GM18505 (cell line): ENCODE measurements around the gene SAMD4A.

ENCODE experiments used
- ATAC-seq: cut with Tn5 transposase; IDR thresholded peaks from one replicate; pipeline ENCODE4 v1.9.1; 2021; ENCODE audit not compliant: unreplicated experiment
- POLR2A ChIP-seq: IDR thresholded peaks from 4 replicates; pipeline ENCODE4 v1.6.1; 2011; ENCODE audit warnings: borderline replicate concordance; ENCODE audit not compliant: insufficient read depth, insufficient read length; ENCODE audit errors: extremely low read depth

Gene SAMD4A, protein sequence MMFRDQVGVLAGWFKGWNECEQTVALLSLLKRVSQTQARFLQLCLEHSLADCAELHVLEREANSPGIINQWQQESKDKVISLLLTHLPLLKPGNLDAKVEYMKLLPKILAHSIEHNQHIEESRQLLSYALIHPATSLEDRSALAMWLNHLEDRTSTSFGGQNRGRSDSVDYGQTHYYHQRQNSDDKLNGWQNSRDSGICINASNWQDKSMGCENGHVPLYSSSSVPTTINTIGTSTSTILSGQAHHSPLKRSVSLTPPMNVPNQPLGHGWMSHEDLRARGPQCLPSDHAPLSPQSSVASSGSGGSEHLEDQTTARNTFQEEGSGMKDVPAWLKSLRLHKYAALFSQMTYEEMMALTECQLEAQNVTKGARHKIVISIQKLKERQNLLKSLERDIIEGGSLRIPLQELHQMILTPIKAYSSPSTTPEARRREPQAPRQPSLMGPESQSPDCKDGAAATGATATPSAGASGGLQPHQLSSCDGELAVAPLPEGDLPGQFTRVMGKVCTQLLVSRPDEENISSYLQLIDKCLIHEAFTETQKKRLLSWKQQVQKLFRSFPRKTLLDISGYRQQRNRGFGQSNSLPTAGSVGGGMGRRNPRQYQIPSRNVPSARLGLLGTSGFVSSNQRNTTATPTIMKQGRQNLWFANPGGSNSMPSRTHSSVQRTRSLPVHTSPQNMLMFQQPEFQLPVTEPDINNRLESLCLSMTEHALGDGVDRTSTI

DNA sequence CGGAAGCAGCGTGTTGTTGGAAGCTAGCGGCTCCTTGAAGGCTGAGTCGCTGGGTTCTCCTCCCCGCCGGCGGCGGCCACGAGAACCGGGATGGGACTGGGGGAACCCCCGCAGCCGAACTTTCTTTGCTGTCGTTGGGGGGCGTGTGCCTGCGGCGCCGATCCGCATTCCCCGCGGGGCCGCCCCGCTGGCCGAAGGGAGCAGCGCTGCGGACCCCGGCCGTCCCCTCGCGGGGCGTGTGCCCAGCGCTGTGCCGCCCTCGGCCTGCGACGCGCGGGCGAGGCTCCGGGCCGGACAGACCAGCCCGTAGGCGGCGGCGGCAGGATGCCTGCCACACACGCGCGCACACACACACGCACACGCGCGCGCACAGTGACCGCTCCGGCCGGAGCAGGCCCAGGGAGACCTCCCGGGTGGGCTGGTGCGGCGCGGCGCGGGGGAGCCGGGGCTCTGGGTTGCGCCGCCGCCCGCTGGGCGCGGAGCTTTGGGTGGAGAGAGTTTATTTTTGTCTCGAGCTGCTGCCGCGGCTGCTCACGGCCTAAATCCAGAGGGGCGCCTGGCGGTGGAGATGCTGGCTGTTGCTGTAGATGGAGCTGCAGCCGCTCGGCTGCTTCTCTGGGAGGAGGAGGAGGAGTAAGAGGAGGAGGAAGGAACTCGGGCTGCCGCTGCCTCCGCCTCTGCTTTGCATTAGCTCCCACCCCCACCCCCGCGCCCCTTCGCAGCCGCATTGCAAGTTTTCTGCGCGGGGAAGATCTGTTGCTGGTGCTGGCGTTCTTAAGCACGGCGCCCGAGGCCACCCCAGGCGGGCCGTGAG is at the start of gene SAMD4A:
Gene SAMD4A, plus strand, starts transcription at position 719 of the 814 bp plus-strand sequence. CDS start 789 bp downstream, outside the sequence.
- peak; percentile 30 for ATAC-seq
- TF ChIP-seq POLR2A: peak; percentile 53

GRCh38 chr14:54524410-54524809 is 42.5 kb upstream of the SAMD4A start:
- TF ChIP-seq POLR2A: no peak
- ATAC-seq: no peak

GRCh38 chr14:54528973-54529372 is 38.0 kb upstream of the SAMD4A start:
- ATAC-seq: no peak
- TF ChIP-seq POLR2A: no peak

GRCh38 chr14:54529811-54530210 is 37.1 kb upstream of the SAMD4A start:
- ATAC-seq: no peak
- TF ChIP-seq POLR2A: no peak

- ATAC-seq: peak; percentile 94
- peak; percentile 32 for TF ChIP-seq POLR2A
Measured at GRCh38 chr14:54532111-54533012, 34.6 kb upstream of the SAMD4A start.

GRCh38 chr14:54533100-54533499 is 33.8 kb upstream of the SAMD4A start:
- no peak for TF ChIP-seq POLR2A
- peak; percentile 11 for ATAC-seq

DNA sequence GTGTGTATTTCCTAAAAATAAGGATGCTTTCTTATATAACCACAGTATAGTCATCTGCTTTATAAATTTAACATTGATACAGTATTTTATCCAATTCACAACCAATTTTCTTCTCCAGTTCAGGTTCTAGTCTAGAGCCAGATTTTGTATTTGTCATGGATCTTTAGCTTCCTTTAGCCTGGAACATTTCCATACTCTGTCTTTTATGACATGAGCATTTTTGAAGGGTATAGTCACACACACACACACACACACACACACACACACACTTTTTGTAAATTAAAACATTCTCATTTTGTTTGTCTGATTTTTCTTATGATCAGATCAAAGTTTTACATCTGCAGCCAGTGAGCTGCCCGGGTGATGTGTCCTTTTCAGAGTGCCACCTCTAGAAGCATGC is 31.8 kb upstream of the SAMD4A start:
- ATAC-seq: no peak
- TF ChIP-seq POLR2A: no peak

GRCh38 chr14:54535646-54536045 is 31.3 kb upstream of the SAMD4A start:
- TF ChIP-seq POLR2A: no peak
- no peak for ATAC-seq

- no peak for TF ChIP-seq POLR2A
- no peak for ATAC-seq
Measured at GRCh38 chr14:54537651-54538050, 29.3 kb upstream of the SAMD4A start.

- no peak for ATAC-seq
Measured at GRCh38 chr14:54538055-54538454, 28.9 kb upstream of the SAMD4A start.

DNA sequence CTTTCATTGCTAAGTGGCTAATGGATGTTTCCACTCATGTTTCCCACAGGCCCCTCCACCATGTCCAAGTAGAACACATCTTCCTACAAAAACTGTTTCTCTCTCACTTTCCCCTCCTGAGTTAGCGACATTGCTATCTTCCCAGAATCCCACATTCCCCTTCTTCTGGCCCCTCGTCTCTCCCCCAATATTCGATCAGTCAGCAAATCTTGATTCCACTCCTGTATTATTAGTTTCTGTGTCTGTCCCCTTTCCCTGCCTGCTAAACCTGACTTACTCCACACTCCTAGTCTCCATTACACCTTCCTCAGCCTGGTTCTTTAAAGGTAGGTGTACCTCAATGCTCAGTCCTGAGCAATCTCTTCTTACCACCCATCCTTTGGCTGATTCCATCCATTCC is 19.3 kb upstream of the SAMD4A start:
- TF ChIP-seq POLR2A: no peak
- ATAC-seq: no peak

More at GRCh38 chr14:54538055-54538454, 28.9 kb upstream of the SAMD4A start:
- no peak for TF ChIP-seq POLR2A

DNA sequence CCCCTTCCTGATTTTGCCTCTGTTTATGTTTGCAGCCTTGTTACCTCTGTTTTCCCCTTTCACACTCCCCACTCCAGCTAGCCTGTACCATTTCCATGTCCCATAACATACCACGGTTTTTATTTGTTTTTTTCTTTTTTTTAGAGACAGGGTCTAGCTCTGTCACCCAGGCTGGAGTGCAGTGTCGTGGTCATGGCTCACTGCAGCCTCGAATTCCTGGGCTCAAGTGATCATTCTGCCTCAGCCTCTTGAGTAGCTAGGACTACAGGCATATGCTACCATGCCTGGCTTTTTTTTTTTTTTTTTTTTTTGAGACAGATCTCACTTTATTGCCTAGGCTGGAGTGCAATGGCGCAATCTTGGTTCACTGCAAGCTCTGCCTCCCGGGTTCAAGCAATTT is 18.4 kb upstream of the SAMD4A start:
- no peak for ATAC-seq
- no peak for TF ChIP-seq POLR2A
